Cerebellar cortex (tissue), 1 donor: ENCODE results near the gene MAPK11.
A peak's percentile ranks its signal among the peaks of the same experiment; 100 is the strongest.

Experiments used
- DNase-seq: peaks from one replicate; pipeline ENCODE4 v3.0.0-alpha.2; 2015; ENCODE audit warnings: low spot score

MAPK11 gene

DNA sequence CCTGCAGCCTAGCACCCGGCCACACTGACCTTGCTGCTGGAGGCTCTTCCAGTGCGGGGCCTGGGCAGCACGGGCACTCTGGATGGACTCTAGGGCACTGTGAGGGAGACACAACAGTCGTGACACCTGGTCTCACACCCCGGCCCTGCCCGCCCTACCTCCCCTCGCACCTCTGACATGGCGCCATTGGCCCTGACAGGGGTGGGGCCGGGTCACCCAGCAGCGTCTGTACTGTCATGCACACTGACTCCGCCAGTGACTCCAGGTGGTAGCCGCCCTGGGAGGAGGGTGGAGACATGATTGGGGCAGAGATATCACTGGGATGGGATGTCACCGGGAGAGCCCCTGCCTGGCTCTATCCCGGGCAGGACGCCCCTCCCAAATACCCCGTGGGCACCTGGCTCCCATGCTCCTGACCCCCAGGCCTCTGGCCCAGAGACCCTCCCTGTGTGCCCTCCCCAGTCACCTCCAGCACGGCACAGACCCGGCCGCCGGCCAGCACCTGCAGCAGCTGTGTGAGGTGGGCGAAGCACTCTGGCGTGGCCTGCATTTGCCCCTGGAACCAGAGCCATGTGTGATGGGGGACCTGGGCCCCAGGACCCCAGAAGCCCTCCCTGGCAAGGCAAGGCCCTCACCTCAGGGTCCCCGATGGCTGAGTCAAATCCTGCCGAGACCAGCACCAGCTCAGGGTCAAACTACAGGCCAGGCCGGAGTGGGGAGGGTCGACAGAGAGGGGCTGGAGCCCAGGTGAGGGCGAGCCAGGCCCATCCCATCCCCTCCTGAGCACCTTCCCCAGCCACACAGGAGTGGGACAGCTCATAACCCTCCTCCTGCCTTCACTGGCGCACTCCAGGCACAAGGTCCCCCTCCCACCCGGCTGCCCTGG, 21.7 kb downstream of the MAPK11 start:
- no peak for DNase-seq

- DNase-seq = no peak
Observed at GRCh38 chr22:50247748-50248147, 22.4 kb downstream of the MAPK11 start.

GRCh38 chr22:50246242-50247175, 23.7 kb downstream of the MAPK11 start:
- DNase-seq = no peak

DNA sequence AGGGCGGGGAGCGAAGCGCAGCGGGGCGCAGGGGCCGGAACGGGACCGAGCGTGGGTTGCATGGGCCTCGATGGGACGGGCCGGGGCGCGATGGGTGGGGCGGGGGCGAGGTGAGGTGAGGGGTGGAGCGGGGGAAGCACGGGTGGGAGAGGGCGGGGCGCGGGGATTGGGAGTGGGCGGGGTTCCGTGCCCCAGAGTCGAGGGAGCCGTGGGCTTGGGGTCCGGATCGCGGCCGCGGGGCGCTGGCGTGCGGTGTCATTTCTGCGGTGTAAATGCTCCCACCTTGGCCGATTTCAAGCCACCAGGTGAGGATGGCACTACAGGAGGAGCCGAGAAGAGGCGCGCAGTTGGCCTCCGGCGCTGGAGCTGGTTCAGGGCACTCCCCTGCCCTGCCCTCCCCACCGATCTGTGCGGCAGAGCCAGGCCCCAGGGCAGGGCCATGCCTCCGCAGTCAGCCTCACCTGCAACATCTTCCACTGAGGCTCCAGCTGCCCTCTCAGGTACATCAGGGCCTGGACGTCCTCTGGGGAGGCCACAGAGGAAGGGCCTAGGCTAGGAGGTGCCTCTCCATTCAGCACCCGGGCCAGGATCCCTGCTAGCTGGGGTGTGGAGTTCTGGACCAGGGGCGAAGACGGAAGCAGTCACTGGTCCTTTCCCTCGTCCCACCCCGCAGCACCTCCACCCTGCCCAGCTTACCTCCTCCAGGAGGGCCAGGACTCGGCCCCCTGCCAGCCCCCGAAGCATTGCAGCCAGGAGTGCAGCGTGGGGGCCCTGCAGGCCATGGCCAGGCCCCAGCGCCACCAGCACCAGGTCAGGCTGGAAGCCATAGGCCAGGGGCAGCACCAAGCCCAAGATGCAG, 24.7 kb downstream of the MAPK11 start:
- no peak for DNase-seq

DNA sequence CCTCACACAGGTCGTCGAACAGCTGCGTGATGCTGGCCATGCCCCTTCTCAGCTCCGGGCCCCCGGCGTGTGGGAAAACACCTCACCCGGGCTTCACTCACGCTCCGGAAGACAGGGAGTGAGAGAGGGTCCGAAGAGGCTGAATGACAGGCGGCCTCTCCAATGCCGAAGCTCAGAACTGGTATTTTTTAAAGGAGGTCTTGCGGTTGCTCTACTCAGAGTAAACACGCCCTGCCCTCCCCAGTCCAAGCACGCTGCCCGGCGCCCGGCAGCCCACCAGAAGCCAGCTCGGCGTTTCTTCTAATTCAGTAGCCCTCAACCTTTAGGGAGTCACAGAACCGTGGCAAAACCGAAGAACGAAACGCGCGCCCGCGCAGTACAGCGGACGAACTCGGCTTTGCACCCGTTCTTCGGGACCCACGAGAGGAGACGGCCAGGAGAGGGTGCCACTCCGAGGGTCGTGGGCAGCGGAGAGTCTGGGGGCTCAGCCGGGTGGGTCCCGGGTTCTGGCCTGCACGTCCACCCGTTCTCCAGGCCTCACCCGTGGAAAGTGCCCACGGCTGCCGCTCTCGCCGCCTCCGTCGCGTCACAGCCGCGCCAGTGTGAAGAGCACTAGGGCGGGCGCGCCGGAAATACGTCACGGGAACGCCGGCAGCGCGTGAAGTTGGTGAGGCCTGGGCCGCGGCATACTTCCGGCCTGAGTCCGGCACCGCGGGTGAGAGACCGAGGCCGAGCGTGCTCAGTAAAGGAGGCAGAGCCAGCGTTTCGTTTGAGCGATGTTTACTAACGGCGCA, 25.6 kb downstream of the MAPK11 start, which contains the start of gene TUBGCP6:
TUBGCP6 (minus strand) TSS at position 604 of the 794 bp plus-strand sequence; CDS start at position 40, 564 bp downstream.
- DNase-seq = peak; percentile 94

- no peak for DNase-seq
Observed at GRCh38 chr22:50243685-50244419, 26.3 kb downstream of the MAPK11 start.

DNA sequence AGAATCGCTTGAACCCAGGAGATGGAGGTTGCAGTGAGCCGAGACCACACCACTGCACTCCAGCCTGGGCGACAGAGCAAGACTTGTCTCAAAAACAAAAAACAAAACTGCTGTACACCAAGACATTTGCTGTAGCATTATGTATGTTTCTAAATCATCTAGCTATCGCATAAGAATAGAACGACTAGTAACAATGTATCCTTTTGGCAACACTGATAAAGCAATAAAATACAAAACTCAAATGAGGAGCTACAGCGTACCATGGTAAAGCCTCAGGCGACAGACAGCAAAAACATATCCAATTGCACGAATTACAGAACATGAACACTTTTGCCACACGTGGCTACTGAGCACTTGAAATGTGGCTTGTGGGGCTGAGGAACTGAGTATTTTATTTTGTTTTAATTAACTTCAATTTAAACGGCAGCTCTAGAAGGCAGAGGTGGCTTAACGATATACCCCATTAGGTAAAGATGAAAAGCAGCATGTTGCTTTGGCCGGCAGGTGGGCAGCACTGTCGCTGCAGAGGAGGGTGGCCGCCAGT, 27.7 kb downstream of the MAPK11 start:
- DNase-seq = no peak

DNA sequence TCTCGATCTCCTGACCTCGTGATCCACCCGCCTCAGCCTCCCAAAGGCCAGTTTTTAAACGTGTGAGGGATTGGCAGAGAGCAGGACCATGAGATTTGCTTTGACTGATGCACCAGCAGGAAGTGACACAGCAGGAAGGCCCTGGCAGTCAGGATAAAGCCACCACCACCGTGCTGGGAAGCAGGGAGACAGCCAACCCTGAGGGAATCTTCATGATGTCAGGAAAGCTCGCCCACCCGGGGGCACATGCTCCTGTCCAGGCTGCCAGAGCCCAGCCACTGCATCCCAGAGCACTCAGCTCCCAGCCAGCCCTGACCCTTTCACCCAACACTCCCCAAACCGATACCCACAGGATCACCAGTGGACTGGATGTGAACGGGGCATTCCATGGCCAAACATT, 31.4 kb downstream of the MAPK11 start:
- no peak for DNase-seq

GRCh38 chr22:50236731-50237409, 33.3 kb downstream of the MAPK11 start:
- DNase-seq = peak; percentile 68

DNA sequence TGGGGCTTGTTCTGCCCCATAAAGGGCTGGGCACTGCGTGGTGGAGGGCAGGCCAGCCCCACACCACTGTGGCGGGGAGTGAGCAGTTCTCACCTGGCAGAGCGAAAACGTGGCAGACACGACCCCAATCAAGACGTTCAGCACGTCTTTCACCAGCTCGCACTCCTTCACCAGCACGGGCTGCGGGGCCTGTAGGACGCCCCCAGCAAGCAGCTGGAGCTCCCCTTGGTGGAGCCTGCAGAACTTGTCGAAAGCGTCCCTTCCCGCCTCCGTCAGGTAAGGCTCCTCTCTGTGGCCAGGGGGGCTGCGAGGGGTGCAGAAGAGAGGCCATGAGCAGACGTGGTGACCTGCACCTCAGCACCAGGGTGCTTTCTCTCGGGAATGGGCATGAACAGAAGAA, 37.0 kb downstream of the MAPK11 start:
- DNase-seq = no peak

DNA sequence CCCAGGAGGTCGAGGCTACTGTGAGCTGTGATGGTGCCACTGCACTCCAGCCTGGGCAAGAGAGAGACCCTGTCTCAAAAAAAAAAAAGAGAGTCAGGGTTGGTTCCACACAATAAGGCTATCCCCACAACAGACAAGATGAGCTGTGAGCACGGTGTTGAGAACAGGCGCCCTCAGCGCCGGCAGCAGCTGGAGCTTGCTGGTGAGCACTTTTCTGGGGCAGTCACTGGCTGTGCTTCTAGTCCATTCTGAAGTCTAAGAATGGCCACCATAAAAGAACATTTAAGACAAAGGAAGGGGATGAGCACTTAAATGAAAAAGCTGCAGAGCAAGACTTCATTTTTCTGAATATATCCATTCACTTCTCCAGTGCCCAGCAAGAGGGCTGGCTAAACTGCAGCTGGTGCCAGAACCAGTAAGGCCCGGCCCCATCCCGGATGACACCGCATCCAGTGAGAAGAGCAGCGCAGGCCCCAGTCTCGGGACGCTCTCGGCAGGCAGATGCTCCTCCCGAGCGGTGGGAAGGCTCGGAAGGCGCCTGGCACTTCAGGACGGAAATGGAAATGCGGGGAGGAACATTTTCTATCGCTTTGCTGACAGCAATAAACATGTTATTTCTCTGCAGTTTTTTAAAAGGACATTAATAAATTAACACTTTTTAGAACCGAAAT, 37.6 kb downstream of the MAPK11 start:
- no peak for DNase-seq

DNA sequence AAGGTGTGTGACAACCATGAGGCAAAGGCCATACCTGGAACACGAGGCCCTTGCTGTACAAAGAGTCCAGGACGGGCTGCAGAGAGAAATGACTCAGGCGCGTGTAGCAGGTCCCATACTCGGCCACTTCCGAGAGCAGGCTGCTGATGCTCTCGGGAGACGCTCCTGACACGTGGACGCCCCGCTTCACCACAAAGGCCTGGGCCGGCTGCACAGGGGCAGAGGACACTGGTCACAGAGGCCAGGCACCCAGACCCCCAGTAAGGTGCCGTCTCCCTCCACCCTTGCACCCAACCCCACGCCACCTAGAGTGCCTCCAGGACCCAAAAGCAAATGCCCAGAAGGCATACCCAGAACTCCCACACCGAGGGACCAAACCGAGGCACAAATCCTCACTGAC, 40.8 kb downstream of the MAPK11 start:
- DNase-seq = no peak

GRCh38 chr22:50228366-50228765, 41.8 kb downstream of the MAPK11 start:
- no peak for DNase-seq

GRCh38 chr22:50227579-50228215, 42.5 kb downstream of the MAPK11 start:
- no peak for DNase-seq

- no peak for DNase-seq
Observed at GRCh38 chr22:50226875-50227165, 43.4 kb downstream of the MAPK11 start.

DNA sequence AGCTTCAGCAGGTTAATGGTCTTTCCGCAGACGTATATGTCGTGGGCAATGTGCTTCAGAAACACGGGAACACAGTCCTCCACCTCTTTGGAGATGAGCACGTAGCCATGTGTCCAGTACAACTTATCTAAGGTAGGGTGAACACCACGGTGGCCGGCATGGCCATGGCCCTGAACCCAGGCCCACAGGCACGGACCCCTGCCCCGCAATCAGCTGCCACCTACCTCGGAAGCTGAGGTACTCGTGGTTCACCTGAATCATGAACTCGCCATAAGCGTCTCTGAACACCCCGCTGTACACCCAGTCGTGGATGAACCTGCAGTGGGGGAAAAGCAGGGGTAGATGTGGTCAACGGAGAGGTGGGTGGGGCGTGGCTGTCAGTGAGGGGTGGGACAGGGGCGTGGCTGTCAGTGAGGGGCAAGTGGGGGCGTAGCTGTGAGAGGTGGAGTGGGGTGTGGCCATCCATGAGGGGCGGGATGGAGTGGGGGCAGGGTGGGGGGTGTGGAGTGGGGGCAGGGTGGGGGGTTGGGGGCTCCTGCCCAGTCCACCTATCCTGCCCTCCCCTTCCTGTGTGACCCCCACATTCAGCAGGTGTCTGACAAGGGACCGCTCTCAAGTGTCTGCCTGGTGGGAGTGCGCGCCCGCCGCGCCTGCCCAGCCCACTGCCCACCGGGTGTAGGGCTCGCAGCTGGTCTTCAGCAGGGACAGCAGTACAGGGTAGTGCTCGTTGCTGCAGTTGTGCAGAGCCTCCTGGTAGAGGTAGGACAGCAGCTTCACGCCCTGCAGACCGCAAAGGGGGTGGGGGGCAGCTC, 43.9 kb downstream of the MAPK11 start:
- no peak for DNase-seq

GRCh38 chr22:50225200-50225969, 44.8 kb downstream of the MAPK11 start:
- no peak for DNase-seq
